ENCODE results near the gene POP7. TPM values are rescaled to one million over a fixed set of nuclear protein-coding genes. Genes with fewer than 3 reads are reported as not detected.

POP7 gene
- total and polyA plus RNA-seq, 2 of the 4 experiments (the other 2 are of a cell fraction), result 14.9 to 38.0 TPM

- ATAC-seq (ENCODE audit: low read depth), result peak; percentile 38
- H3K4me2 ChIP-seq (ENCODE audit: low read depth, low read length), result no peak overlapping the region
- no peak overlapping the region for H3K18ac ChIP-seq (ENCODE audit: low read depth, low read length)
- H3K27ac ChIP-seq (ENCODE audit: insufficient read depth, low read length), result no peak overlapping the region
- BruUV-seq (replicated peaks), result no TSS peak
- no peak overlapping the region for H3K9ac ChIP-seq (ENCODE audit: low read depth, low read length)
- H2BK15ac ChIP-seq (ENCODE audit: low read depth, low read length), result no peak overlapping the region
- no peak overlapping the region for H2BK120ac ChIP-seq (ENCODE audit: low read depth, low read length)
- ChIA-PET POLR2A (ENCODE audit: unreplicated experiment) (no interaction called here), CTCF (interaction anchor here (1.1 to 1.7 kb wide), 2 partner anchors 79 to 131 kb away, joined by 3 to 14 read pairs; partner anchors contain the start of gene SLC12A9)
- H3K9me3 ChIP-seq (ENCODE audit: control insufficient read depth, insufficient read depth, low read length), result peaks cover 9% of the 10 kb centered on the region
- H4K8ac ChIP-seq (ENCODE audit: low read depth in 2 of 2, low read length in 2 of 2), result no peak overlapping the region
- dilution Hi-C loops (cut with HindIII; ENCODE audit: low sequenced_read_pairs, unreplicated experiment), result no loop called here
- H3K23ac ChIP-seq (ENCODE audit: low read depth, low read length), result 0 out of 2 replicates have a peak overlapping the region, but pooled peaks have one; percentile 8
- no peaks in the 10 kb centered on the region for H3K9me1 ChIP-seq (ENCODE audit: insufficient read depth, low read length)
- no peak overlapping the region for H2AK5ac ChIP-seq (ENCODE audit: low read depth, low read length)
- H3K56ac ChIP-seq (ENCODE audit: extremely low read depth, insufficient read depth, low read length), result no peak overlapping the region
- no peak overlapping the region for H2AK9ac ChIP-seq (replicated peaks; ENCODE audit: low read depth, low read length, poor library complexity)
- no peak overlapping the region; the same call in 1 of the 2 replicates for H3K4me3 ChIP-seq (ENCODE audit: insufficient read depth, low read depth, low read length)
- no peak overlapping the region for H2BK20ac ChIP-seq (ENCODE audit: low read depth, low read length)
- no peaks in the 10 kb centered on the region for H3K36me3 ChIP-seq (ENCODE audit: control insufficient read depth, insufficient read depth, low read length)
- H3K4me1 ChIP-seq (ENCODE audit: control insufficient read depth, insufficient read depth, low read length), result no peaks in the 10 kb centered on the region
- intact Hi-C loops (cut with micrococcal nuclease), result loop anchor here (1.0 kb wide), 1 partner anchor 131 kb away; the partner anchor contains the start of gene SLC12A9
- peaks cover under 1% of the 10 kb centered on the region; the same call in 1 of the 2 replicates for H4K20me1 ChIP-seq (ENCODE audit: insufficient read depth, low read length)
- H2BK5ac ChIP-seq (ENCODE audit: low read depth, low read length, poor library complexity, severe bottlenecking), result no peak overlapping the region
- peaks cover 54% of the 10 kb centered on the region for H3K27me3 ChIP-seq (ENCODE audit: control insufficient read depth, insufficient read depth, low read length)
- DNase-seq, result no peak
- WGBS, 2 experiments (ENCODE audit: extremely low coverage in 2 of 2, insufficient read length in 1 of 2), result 2% methylated on average over 29 of the region's 56 CpGs; no CpG with 5 or more reads in 1 of the 2 experiments
- H4K5ac ChIP-seq (ENCODE audit: low read depth, low read length), result no peak overlapping the region
- no peak overlapping the region for H3K4ac ChIP-seq (ENCODE audit: low read depth, low read length)
- H2AFZ ChIP-seq (replicated peaks; ENCODE audit: low read length, poor library complexity), result no peak overlapping the region
- H3K14ac ChIP-seq (replicated peaks; ENCODE audit: low read depth, low read length), result no peak overlapping the region
- TF ChIP-seq BHLHE40 (IDR thresholded peaks at IDR 0.05; ENCODE audit: low read depth, low read length) (no peak), MAFK (IDR thresholded peaks at IDR 0.05; ENCODE audit: low read depth, low read length) (no peak)
- H4K91ac ChIP-seq (ENCODE audit: insufficient read depth, low read depth, low read length), result no peak overlapping the region
- H3K79me1 ChIP-seq (ENCODE audit: low read depth in 1 of 2, low read length in 2 of 2), result no peaks in the 10 kb centered on the region
- in situ Hi-C loops (cut with MboI; ENCODE audit: low sequenced_read_pairs), result loop anchor here (25.0 kb wide), 1 partner anchor 341 kb away; no protein-coding TSS in a partner anchor
Observed at GRCh38 chr7:100720671-100721504, 15.0 kb downstream of the POP7 start.

Data from IMR-90 (cell line).